BE2C (cell line): ENCODE data around the gene TMEFF2.

Experiments
- DNase-seq: peaks from one replicate; pipeline ENCODE4 v3.0.0-alpha.2; 2020
- H3K27me3 ChIP-seq: fragments of 250-450 bp; sonication (Bioruptor Pico); 2 replicates; pipeline ENCODE4 v1.5.1; 2020; ENCODE audit warnings: mild to moderate bottlenecking
- H3K36me3 ChIP-seq: fragments of 250-450 bp; sonication (Bioruptor Pico); 2 replicates; pipeline ENCODE4 v1.5.1; 2020; ENCODE audit warnings: mild to moderate bottlenecking
- H3K4me1 ChIP-seq: fragments of 250-450 bp; sonication (Bioruptor Pico); 2 replicates; pipeline ENCODE4 v1.5.1; 2020
- H3K4me3 ChIP-seq: 2 replicates; pipeline ENCODE4 v1.5.1; 2011; ENCODE audit warnings: low read depth, low read length
- H3K9me3 ChIP-seq: fragments of 250-450 bp; sonication (Bioruptor Pico); 2 replicates; pipeline ENCODE4 v1.5.1; 2020
- TF ChIP-seq, protein P1 (sequence below): IDR thresholded peaks from 2 replicates; pipeline ENCODE4 v1.5.1; 2012; ENCODE audit warnings: mild to moderate bottlenecking, low read depth, low read length

TMEFF2 gene

GRCh38 chr2:192128655-192129054 is 66.1 kb downstream of the TMEFF2 start:
- Histone ChIP-seq H3K27me3 (no peaks in the 10 kb centered on the region), H3K4me3 (no peak overlapping the region), H3K9me3 (no peaks in the 10 kb centered on the region), H3K4me1 (0 out of 2 replicates have a peak, but pooled peaks cover 3% of the 10 kb centered on the region), H3K36me3 (no peaks in the 10 kb centered on the region)
- TF ChIP-seq, protein P1, sequence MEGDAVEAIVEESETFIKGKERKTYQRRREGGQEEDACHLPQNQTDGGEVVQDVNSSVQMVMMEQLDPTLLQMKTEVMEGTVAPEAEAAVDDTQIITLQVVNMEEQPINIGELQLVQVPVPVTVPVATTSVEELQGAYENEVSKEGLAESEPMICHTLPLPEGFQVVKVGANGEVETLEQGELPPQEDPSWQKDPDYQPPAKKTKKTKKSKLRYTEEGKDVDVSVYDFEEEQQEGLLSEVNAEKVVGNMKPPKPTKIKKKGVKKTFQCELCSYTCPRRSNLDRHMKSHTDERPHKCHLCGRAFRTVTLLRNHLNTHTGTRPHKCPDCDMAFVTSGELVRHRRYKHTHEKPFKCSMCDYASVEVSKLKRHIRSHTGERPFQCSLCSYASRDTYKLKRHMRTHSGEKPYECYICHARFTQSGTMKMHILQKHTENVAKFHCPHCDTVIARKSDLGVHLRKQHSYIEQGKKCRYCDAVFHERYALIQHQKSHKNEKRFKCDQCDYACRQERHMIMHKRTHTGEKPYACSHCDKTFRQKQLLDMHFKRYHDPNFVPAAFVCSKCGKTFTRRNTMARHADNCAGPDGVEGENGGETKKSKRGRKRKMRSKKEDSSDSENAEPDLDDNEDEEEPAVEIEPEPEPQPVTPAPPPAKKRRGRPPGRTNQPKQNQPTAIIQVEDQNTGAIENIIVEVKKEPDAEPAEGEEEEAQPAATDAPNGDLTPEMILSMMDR = no peak
- no peak for DNase-seq

- Histone ChIP-seq H3K4me3 (no peak overlapping the region), H3K36me3 (no peaks in the 10 kb centered on the region), H3K27me3 (no peaks in the 10 kb centered on the region), H3K4me1 (0 out of 2 replicates have a peak, but pooled peaks cover 3% of the 10 kb centered on the region), H3K9me3 (no peaks in the 10 kb centered on the region)
- TF ChIP-seq, protein P1 = no peak
- DNase-seq = no peak
Observed at GRCh38 chr2:192127434-192127833, 67.3 kb downstream of the TMEFF2 start.

DNA sequence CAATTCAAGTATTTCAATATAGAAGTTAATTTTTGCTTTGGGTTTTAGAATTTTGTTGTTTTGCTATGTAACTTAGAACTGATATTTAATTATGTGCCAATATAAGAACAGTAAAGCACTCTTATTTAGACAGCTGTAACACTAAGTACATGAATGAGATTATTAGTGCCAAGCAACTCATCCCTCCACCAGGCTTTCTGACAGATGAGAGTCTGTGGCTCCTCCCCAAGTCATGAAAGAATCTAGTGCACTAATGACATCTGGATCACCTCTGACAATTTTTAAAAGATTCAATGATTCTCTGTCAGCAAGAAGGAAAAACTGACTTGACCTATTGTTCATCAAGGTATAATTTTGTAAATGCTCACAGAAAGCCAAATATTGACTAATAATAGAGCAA is 67.8 kb downstream of the TMEFF2 start:
- no peaks in the 10 kb centered on the region for H3K36me3 ChIP-seq
- no peaks in the 10 kb centered on the region for H3K9me3 ChIP-seq
- TF ChIP-seq, protein P1 = no peak
- H3K4me1 ChIP-seq = 0 out of 2 replicates have a peak, but pooled peaks cover 3% of the 10 kb centered on the region
- no peak for DNase-seq
- H3K27me3 ChIP-seq = no peaks in the 10 kb centered on the region
- H3K4me3 ChIP-seq = no peak overlapping the region

- Histone ChIP-seq H3K27me3 (no peaks in the 10 kb centered on the region), H3K9me3 (no peaks in the 10 kb centered on the region), H3K36me3 (no peaks in the 10 kb centered on the region), H3K4me1 (0 out of 2 replicates have a peak, but pooled peaks cover 3% of the 10 kb centered on the region), H3K4me3 (no peak overlapping the region)
- DNase-seq = no peak
- TF ChIP-seq, protein P1 = no peak
Observed at GRCh38 chr2:192126426-192126825, 68.3 kb downstream of the TMEFF2 start.

DNA sequence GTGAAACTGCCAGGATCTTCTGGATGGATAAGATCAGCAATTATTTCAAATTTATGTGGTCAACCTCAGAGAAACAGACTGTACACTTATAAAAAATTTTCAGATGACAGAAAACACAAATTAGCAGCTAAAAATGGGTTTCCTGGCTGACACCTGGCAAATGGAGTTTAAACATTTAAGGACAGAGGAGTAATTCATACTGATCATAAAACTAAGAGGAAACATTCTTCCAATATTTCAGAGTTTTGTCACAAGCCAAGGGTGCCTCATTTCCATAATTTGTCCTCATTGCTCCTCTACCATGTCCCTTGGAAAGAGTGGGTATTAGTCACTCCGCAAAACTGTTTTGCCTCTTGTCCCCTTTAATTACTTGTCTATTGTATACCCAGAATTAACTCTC is 70.2 kb downstream of the TMEFF2 start:
- Histone ChIP-seq H3K27me3 (no peaks in the 10 kb centered on the region), H3K9me3 (no peaks in the 10 kb centered on the region), H3K4me1 (0 out of 2 replicates have a peak, but pooled peaks cover 3% of the 10 kb centered on the region), H3K36me3 (no peaks in the 10 kb centered on the region), H3K4me3 (no peak overlapping the region)
- DNase-seq = no peak
- TF ChIP-seq, protein P1 = no peak

GRCh38 chr2:192123847-192124246 is 70.9 kb downstream of the TMEFF2 start:
- no peaks in the 10 kb centered on the region for H3K36me3 ChIP-seq
- no peaks in the 10 kb centered on the region for H3K27me3 ChIP-seq
- H3K4me1 ChIP-seq = 0 out of 2 replicates have a peak, but pooled peaks cover 3% of the 10 kb centered on the region
- TF ChIP-seq, protein P1 = no peak
- no peak for DNase-seq
- no peak overlapping the region for H3K4me3 ChIP-seq
- H3K9me3 ChIP-seq = no peaks in the 10 kb centered on the region
